ENCODE measurements around the gene NEUROD6. TPM values are rescaled to one million over a fixed set of nuclear protein-coding genes. Genes with fewer than 3 reads are reported as not detected.
A peak's percentile ranks its signal among the peaks of the same experiment; 100 is the strongest.

The NEUROD6 gene
- under 1 TPM in 2 of 4 donors, not detected in 2; 0.06 to 0.09 TPM for polyA plus RNA-seq (ENCODE audit: insufficient read length in 4 of 4)

- no peak for DNase-seq (ENCODE audit: low read depth in 4 of 4, low spot score in 2 of 4)
Measured at GRCh38 chr7:31340603-31341002, at the start of gene NEUROD6. Gene NEUROD6, minus strand, starts transcription at chr7:31340726. Its CDS starts 1,458 bp downstream, at chr7:31339268.

- DNase-seq (ENCODE audit: low read depth in 4 of 4, low spot score in 2 of 4): no peak
Measured at GRCh38 chr7:31384466-31384865, 43.9 kb upstream of the NEUROD6 start.

GRCh38 chr7:31382722-31383121 lies 42.2 kb upstream of the NEUROD6 start:
- no peak for DNase-seq (ENCODE audit: low read depth in 4 of 4, low spot score in 2 of 4)

GRCh38 chr7:31373337-31374289 lies 33.1 kb upstream of the NEUROD6 start:
- DNase-seq (ENCODE audit: low read depth in 4 of 4, low spot score in 2 of 4): peak in 3 of 4 donors; percentile 3 to 23 (median 10)

- no peak for DNase-seq (ENCODE audit: low read depth in 4 of 4, low spot score in 2 of 4)
Measured at GRCh38 chr7:31372231-31372959, 31.9 kb upstream of the NEUROD6 start.

GRCh38 chr7:31371621-31372020 lies 31.1 kb upstream of the NEUROD6 start:
- no peak for DNase-seq (ENCODE audit: low read depth in 4 of 4, low spot score in 2 of 4)

GRCh38 chr7:31370609-31371008 lies 30.1 kb upstream of the NEUROD6 start:
- no peak for DNase-seq (ENCODE audit: low read depth in 4 of 4, low spot score in 2 of 4)

GRCh38 chr7:31368620-31369019 lies 28.1 kb upstream of the NEUROD6 start:
- DNase-seq (ENCODE audit: low read depth in 4 of 4, low spot score in 2 of 4): no peak

GRCh38 chr7:31363496-31363895 lies 23.0 kb upstream of the NEUROD6 start:
- DNase-seq (ENCODE audit: low read depth in 4 of 4, low spot score in 2 of 4): no peak

GRCh38 chr7:31363051-31363450 lies 22.5 kb upstream of the NEUROD6 start:
- DNase-seq (ENCODE audit: low read depth in 4 of 4, low spot score in 2 of 4): no peak

GRCh38 chr7:31362401-31362800 lies 21.9 kb upstream of the NEUROD6 start:
- no peak for DNase-seq (ENCODE audit: low read depth in 4 of 4, low spot score in 2 of 4)

- no peak for DNase-seq (ENCODE audit: low read depth in 4 of 4, low spot score in 2 of 4)
Measured at GRCh38 chr7:31358467-31358866, 17.9 kb upstream of the NEUROD6 start.

- DNase-seq (ENCODE audit: low read depth in 4 of 4, low spot score in 2 of 4): no peak
Measured at GRCh38 chr7:31345421-31345820, 4.9 kb upstream of the NEUROD6 start.

- no peak for DNase-seq (ENCODE audit: low read depth in 4 of 4, low spot score in 2 of 4)
Measured at GRCh38 chr7:31343516-31344305, 3.2 kb upstream of the NEUROD6 start.

- DNase-seq (ENCODE audit: low read depth in 4 of 4, low spot score in 2 of 4): no peak
Measured at GRCh38 chr7:31341141-31341540, 615 bp upstream of the NEUROD6 start.

- DNase-seq (ENCODE audit: low read depth in 4 of 4, low spot score in 2 of 4): no peak
Measured at GRCh38 chr7:31340051-31340450, 475 bp downstream of the NEUROD6 start.

GRCh38 chr7:31338706-31339105 lies 1.8 kb downstream of the NEUROD6 start:
- no peak for DNase-seq (ENCODE audit: low read depth in 4 of 4, low spot score in 2 of 4)

- no peak for DNase-seq (ENCODE audit: low read depth in 4 of 4, low spot score in 2 of 4)
Measured at GRCh38 chr7:31337002-31337565, 3.4 kb downstream of the NEUROD6 start.

- DNase-seq (ENCODE audit: low read depth in 4 of 4, low spot score in 2 of 4): no peak
Measured at GRCh38 chr7:31336202-31337001, 4.1 kb downstream of the NEUROD6 start.

- DNase-seq (ENCODE audit: low read depth in 4 of 4, low spot score in 2 of 4): no peak
Measured at GRCh38 chr7:31335884-31336201, 4.7 kb downstream of the NEUROD6 start.
